Neural progenitor cell (in vitro differentiated cells): ENCODE data around the gene MAEL. TPM values are rescaled to one million over a fixed set of nuclear protein-coding genes. Genes with fewer than 3 reads are reported as not detected.

Experiments
- DNase-seq: peaks from one replicate; pipeline ENCODE4 v3.0.0-alpha.2; 2016; ENCODE audit warnings: low spot score
- H2AFZ ChIP-seq: fragments of 200-600 bp; sonication (generic); replicated peaks from 2 replicates; pipeline ENCODE4 v1.6.1; 2016; ENCODE audit warnings: antibody characterized with exemption
- H3F3A ChIP-seq: fragments of 200-600 bp; sonication (generic); 2 replicates; pipeline ENCODE4 v1.6.1; 2016; ENCODE audit warnings: antibody characterized with exemption, low read depth
- H3K27ac ChIP-seq: fragments of 200-600 bp; sonication (generic); 2 replicates; pipeline ENCODE4 v1.5.1; 2016; ENCODE audit warnings: mild to moderate bottlenecking
- H3K27me3 ChIP-seq: fragments of 200-600 bp; sonication (generic); 2 replicates; pipeline ENCODE4 v1.6.1; 2016; ENCODE audit warnings: mild to moderate bottlenecking, moderate library complexity
- H3K36me3 ChIP-seq: fragments of 200-600 bp; sonication (generic); 2 replicates; pipeline ENCODE4 v1.5.1; 2016
- H3K4me1 ChIP-seq: fragments of 200-600 bp; sonication (generic); 2 replicates; pipeline ENCODE4 v1.6.1; 2016; ENCODE audit warnings: mixed run types
- H3K4me2 ChIP-seq: fragments of 200-600 bp; sonication (generic); 2 replicates; pipeline ENCODE4 v1.6.1; 2016
- H3K4me3 ChIP-seq: fragments of 200-600 bp; sonication (generic); 2 replicates; pipeline ENCODE4 v1.5.1; 2016
- H3K79me2 ChIP-seq: fragments of 200-600 bp; sonication (generic); 2 replicates; pipeline ENCODE4 v1.6.1; 2016; ENCODE audit warnings: low read depth
- H3K9ac ChIP-seq: fragments of 200-600 bp; sonication (generic); 2 replicates; pipeline ENCODE4 v1.6.1; 2016
- H3K9me3 ChIP-seq: fragments of 200-600 bp; sonication (generic); 2 replicates; pipeline ENCODE4 v1.5.1; 2016; ENCODE audit warnings: low read depth
- H4K20me1 ChIP-seq: fragments of 200-600 bp; sonication (generic); 2 replicates; pipeline ENCODE4 v1.6.1; 2016; ENCODE audit warnings: low read depth
- H3K27ac Mint-ChIP-seq: 3 replicates; pipeline ENCODE4 v1.8.0; 2021; ENCODE audit warnings: mixed read lengths
- H3K27me3 Mint-ChIP-seq: 2 replicates; pipeline ENCODE4 v1.8.0; 2022; ENCODE audit warnings: low read depth, mild to moderate bottlenecking, inconsistent platforms, moderate library complexity, mixed read lengths; ENCODE audit not compliant: insufficient read depth
- H3K36me3 Mint-ChIP-seq: 3 replicates; pipeline ENCODE4 v1.8.0; 2021; ENCODE audit warnings: mixed read lengths
- H3K4me1 Mint-ChIP-seq: 3 replicates; pipeline ENCODE4 v1.8.0; 2021; ENCODE audit warnings: mixed read lengths
- H3K4me3 Mint-ChIP-seq: 3 replicates; pipeline ENCODE4 v1.8.0; 2021; ENCODE audit warnings: mild to moderate bottlenecking, moderate library complexity, mixed read lengths
- H3K9me3 Mint-ChIP-seq: 3 replicates; pipeline ENCODE4 v1.8.0; 2020; ENCODE audit warnings: mixed read lengths
- CTCF ChIP-seq: fragments of 200-600 bp; sonication (generic); IDR thresholded peaks from 2 replicates; pipeline ENCODE4 v1.5.1; 2017; ENCODE audit warnings: antibody characterized with exemption, mild to moderate bottlenecking
- EZH2 ChIP-seq: fragments of 200-600 bp; sonication (generic); IDR thresholded peaks from 2 replicates; pipeline ENCODE4 v1.6.1; 2017; ENCODE audit warnings: antibody characterized with exemption, mild to moderate bottlenecking, moderate library complexity
- EZH2phosphoT487 ChIP-seq: fragments of 200-600 bp; sonication (generic); IDR thresholded peaks from 2 replicates; pipeline ENCODE4 v1.6.1; 2017; ENCODE audit warnings: antibody characterized with exemption
- total RNA-seq: library from RNA; depleted of rRNA; stranded (reverse); fragments of >200 nt; gene quantifications from 2 replicates; pipeline ENCODE4 v1.2.3, GENCODE V29; 2015; ENCODE audit warnings: low replicate concordance

The MAEL gene
- total RNA-seq, 1 donor from 2014 or later = not detected

GRCh38 chr1:166951050-166951449, 38.0 kb upstream of the MAEL start:
- H3K9me3 Mint-ChIP-seq = peaks cover 2% of the 10 kb centered on the region

GRCh38 chr1:166952002-166952746, 36.9 kb upstream of the MAEL start:
- Mint-ChIP-seq H3K9me3 (peaks cover 2% of the 10 kb centered on the region), H3K4me1 (peaks cover 71% of the 10 kb centered on the region), H3K27ac (peak overlapping the region; percentile 99), H3K27me3 (no peaks in the 10 kb centered on the region), H3K4me3 (peak overlapping the region; percentile 51), H3K36me3 (peaks cover 38% of the 10 kb centered on the region)
- H3K9me3 ChIP-seq = no peaks in the 10 kb centered on the region
- H3K27me3 ChIP-seq = no peaks in the 10 kb centered on the region
- no peak overlapping the region for H3K9ac ChIP-seq
- peaks cover 60% of the 10 kb centered on the region for H3K4me1 ChIP-seq
- H4K20me1 ChIP-seq = no peaks in the 10 kb centered on the region
- peak; percentile 41 for DNase-seq
- no peak overlapping the region for H2AFZ ChIP-seq
- peak overlapping the region; percentile 82 for H3K27ac ChIP-seq
- TF ChIP-seq EZH2phosphoT487 = no peak
- TF ChIP-seq EZH2 = no peak
- H3K79me2 ChIP-seq = no peaks in the 10 kb centered on the region
- peak overlapping the region; percentile 71 for H3K4me2 ChIP-seq
- no peaks in the 10 kb centered on the region for H3K36me3 ChIP-seq
- no peak overlapping the region for H3K4me3 ChIP-seq
- H3F3A ChIP-seq = peaks cover 52% of the 10 kb centered on the region

More at GRCh38 chr1:166951050-166951449, 38.0 kb upstream of the MAEL start:
- Histone ChIP-seq H3K79me2 (no peaks in the 10 kb centered on the region), H3K4me1 (peaks cover 69% of the 10 kb centered on the region), H3K4me3 (no peak overlapping the region), H3K4me2 (peak overlapping the region; percentile 71), H3K9me3 (no peaks in the 10 kb centered on the region), H2AFZ (no peak overlapping the region), H3F3A (peaks cover 60% of the 10 kb centered on the region), H3K27me3 (peaks cover 2% of the 10 kb centered on the region), H3K9ac (no peak overlapping the region), H3K27ac (peak overlapping the region; percentile 82), H3K36me3 (no peaks in the 10 kb centered on the region), H4K20me1 (no peaks in the 10 kb centered on the region)
- no peak for DNase-seq
- H3K4me3 Mint-ChIP-seq = peak overlapping the region; percentile 65
- TF ChIP-seq CTCF (no peak), EZH2 (no peak), EZH2phosphoT487 (no peak)
- peaks cover 28% of the 10 kb centered on the region for H3K36me3 Mint-ChIP-seq
- no peaks in the 10 kb centered on the region for H3K27me3 Mint-ChIP-seq
- H3K4me1 Mint-ChIP-seq = peaks cover 76% of the 10 kb centered on the region
- H3K27ac Mint-ChIP-seq = peak overlapping the region; percentile 99

GRCh38 chr1:166953491-166953890, 35.6 kb upstream of the MAEL start:
- H3K27ac ChIP-seq = no peak overlapping the region
- no peaks in the 10 kb centered on the region for H4K20me1 ChIP-seq
- Mint-ChIP-seq H3K9me3 (peaks cover 4% of the 10 kb centered on the region), H3K36me3 (peaks cover 47% of the 10 kb centered on the region), H3K4me1 (peaks cover 59% of the 10 kb centered on the region), H3K4me3 (peak overlapping the region; percentile 1), H3K27ac (peak overlapping the region; percentile 99), H3K27me3 (no peaks in the 10 kb centered on the region)
- no peak overlapping the region for H3K4me3 ChIP-seq
- peaks cover 49% of the 10 kb centered on the region for H3K4me1 ChIP-seq
- peaks cover 39% of the 10 kb centered on the region for H3F3A ChIP-seq
- no peak overlapping the region for H3K9ac ChIP-seq
- H3K79me2 ChIP-seq = no peaks in the 10 kb centered on the region
- no peaks in the 10 kb centered on the region for H3K9me3 ChIP-seq
- H3K36me3 ChIP-seq = no peaks in the 10 kb centered on the region
- no peak overlapping the region for H2AFZ ChIP-seq
- no peak overlapping the region for H3K4me2 ChIP-seq
- H3K27me3 ChIP-seq = no peaks in the 10 kb centered on the region
- TF ChIP-seq CTCF (no peak), EZH2phosphoT487 (no peak), EZH2 (no peak)
- DNase-seq = no peak
